ENCODE data around the gene GOLGA5. TPM values are rescaled to one million over a fixed set of nuclear protein-coding genes. Genes with fewer than 3 reads are reported as not detected.

Gene GOLGA5
- total and polyA plus RNA-seq, 2 experiments from 2014 or later: 26.2 to 30.2 TPM

DNA sequence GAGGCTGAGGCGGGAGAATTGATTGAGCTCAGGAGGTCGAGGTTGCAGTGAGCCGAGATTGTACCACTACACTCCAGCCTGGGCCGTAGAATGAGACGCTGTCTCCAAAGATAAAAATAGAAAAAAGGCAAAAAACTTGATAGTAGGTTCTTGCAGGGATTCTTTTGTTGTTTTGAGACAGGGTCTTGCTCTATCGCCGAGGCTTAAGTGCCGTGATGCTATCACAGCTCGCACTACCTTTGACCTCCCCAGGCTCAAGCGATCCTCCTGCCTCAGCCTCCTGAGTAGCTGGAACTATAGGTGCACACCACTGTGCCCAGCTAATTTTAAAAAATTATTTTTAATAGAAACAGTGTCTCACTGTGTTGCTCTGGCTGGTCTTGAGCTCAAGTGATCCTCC lies 4.7 kb downstream of the GOLGA5 start:
- Mint-ChIP-seq H3K4me1 (peaks cover 8% of the 10 kb centered on the region; the same call in 2 of the 3 replicates), H3K36me3 (ENCODE audit: low read depth) (peaks cover 21% of the 10 kb centered on the region), H3K9me3 (no peaks in the 10 kb centered on the region), H3K27ac (no peak overlapping the region), H3K27me3 (ENCODE audit: insufficient read depth, low read depth, poor library complexity) (no peaks in the 10 kb centered on the region), H3K4me3 (no peak overlapping the region)
- Histone ChIP-seq H3K4me3 (no peak overlapping the region), H3K36me3 (ENCODE audit: insufficient read depth) (no peaks in the 10 kb centered on the region; the same call in 1 of the 2 replicates), H3K4me1 (ENCODE audit: insufficient read depth) (no peaks in the 10 kb centered on the region), H3K4me2 (no peak overlapping the region), H2AFZ (no peak overlapping the region), H3F3A (replicated peaks; ENCODE audit: low read depth) (no peaks in the 10 kb centered on the region), H3K79me2 (replicated peaks; ENCODE audit: insufficient read depth) (peaks cover 65% of the 10 kb centered on the region), H4K20me1 (replicated peaks; ENCODE audit: insufficient read depth) (0 out of 2 replicates have a peak, but pooled peaks cover 7% of the 10 kb centered on the region), H3K9me2 (ENCODE audit: insufficient read depth) (no peaks in the 10 kb centered on the region), H3K27ac (ENCODE audit: low read depth) (no peak overlapping the region), H3K27me3 (ENCODE audit: insufficient read depth) (no peaks in the 10 kb centered on the region)
- TF ChIP-seq POLR2AphosphoS5 (IDR thresholded peaks at IDR 0.05; ENCODE audit: low read depth) (no peak), CTCF (conservative IDR thresholded peaks at IDR 0.05; ENCODE audit: low read depth in 2 of 2) (no peak), ZNF114 (CRISPR knock-in tag; IDR thresholded peaks at IDR 0.05) (no peak), ZNF331 (CRISPR knock-in tag; IDR thresholded peaks at IDR 0.05; ENCODE audit: low read depth) (no peak), ZNF462 (CRISPR knock-in tag; IDR thresholded peaks at IDR 0.05) (no peak), STAT1 (IDR thresholded peaks at IDR 0.05; ENCODE audit: unreplicated experiment) (no peak), JUNB (IDR thresholded peaks at IDR 0.05; ENCODE audit: unreplicated experiment) (no peak), CREB1 (CRISPR knock-in tag; IDR thresholded peaks at IDR 0.05; ENCODE audit: low read depth) (no peak), EZH2phosphoT487 (IDR thresholded peaks at IDR 0.05; ENCODE audit: unreplicated experiment) (no peak), EZH2 (IDR thresholded peaks at IDR 0.05; ENCODE audit: low read depth, unreplicated experiment) (no peak), NANOG (IDR thresholded peaks at IDR 0.05; ENCODE audit: borderline replicate concordance) (no peak)
- TF ChIP-seq, protein P1, sequence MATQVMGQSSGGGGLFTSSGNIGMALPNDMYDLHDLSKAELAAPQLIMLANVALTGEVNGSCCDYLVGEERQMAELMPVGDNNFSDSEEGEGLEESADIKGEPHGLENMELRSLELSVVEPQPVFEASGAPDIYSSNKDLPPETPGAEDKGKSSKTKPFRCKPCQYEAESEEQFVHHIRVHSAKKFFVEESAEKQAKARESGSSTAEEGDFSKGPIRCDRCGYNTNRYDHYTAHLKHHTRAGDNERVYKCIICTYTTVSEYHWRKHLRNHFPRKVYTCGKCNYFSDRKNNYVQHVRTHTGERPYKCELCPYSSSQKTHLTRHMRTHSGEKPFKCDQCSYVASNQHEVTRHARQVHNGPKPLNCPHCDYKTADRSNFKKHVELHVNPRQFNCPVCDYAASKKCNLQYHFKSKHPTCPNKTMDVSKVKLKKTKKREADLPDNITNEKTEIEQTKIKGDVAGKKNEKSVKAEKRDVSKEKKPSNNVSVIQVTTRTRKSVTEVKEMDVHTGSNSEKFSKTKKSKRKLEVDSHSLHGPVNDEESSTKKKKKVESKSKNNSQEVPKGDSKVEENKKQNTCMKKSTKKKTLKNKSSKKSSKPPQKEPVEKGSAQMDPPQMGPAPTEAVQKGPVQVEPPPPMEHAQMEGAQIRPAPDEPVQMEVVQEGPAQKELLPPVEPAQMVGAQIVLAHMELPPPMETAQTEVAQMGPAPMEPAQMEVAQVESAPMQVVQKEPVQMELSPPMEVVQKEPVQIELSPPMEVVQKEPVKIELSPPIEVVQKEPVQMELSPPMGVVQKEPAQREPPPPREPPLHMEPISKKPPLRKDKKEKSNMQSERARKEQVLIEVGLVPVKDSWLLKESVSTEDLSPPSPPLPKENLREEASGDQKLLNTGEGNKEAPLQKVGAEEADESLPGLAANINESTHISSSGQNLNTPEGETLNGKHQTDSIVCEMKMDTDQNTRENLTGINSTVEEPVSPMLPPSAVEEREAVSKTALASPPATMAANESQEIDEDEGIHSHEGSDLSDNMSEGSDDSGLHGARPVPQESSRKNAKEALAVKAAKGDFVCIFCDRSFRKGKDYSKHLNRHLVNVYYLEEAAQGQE (IDR thresholded peaks at IDR 0.05; ENCODE audit: unreplicated experiment): no peak
- TF ChIP-seq, protein P2, sequence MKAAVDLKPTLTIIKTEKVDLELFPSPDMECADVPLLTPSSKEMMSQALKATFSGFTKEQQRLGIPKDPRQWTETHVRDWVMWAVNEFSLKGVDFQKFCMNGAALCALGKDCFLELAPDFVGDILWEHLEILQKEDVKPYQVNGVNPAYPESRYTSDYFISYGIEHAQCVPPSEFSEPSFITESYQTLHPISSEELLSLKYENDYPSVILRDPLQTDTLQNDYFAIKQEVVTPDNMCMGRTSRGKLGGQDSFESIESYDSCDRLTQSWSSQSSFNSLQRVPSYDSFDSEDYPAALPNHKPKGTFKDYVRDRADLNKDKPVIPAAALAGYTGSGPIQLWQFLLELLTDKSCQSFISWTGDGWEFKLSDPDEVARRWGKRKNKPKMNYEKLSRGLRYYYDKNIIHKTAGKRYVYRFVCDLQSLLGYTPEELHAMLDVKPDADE (IDR thresholded peaks at IDR 0.05): no peak
- DNase-seq (ENCODE audit: low spot score) (no peak), ATAC-seq (no peak)
